ENCODE data around the gene ACTMAP. TPM values are rescaled to one million over a fixed set of nuclear protein-coding genes. Genes with fewer than 3 reads are reported as not detected.

ACTMAP gene
- total and polyA plus RNA-seq, 5 experiments from 2014 or later, result 2.5 to 7.1 (median 4.6) TPM

DNA sequence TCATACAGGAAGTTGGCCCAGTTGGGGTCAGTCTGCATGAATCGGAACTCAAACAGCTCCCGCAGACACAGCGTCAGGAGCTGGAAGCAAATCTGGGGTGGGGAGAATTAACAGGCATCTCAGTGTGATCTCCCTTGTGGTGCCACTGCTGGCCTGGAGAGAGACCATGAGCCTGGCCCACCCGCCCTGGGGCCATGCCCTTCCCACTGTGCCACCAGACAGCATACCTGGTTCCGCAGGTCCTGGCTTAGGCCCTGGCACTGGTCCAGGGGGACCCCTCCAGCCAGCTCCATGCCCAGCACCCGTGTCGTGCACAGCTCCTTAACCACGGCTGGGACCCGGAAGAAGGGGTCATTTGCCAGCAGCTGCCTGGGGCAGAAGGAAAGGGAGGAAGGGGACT is 50.2 kb downstream of the ACTMAP start:
- Mint-ChIP-seq H3K9me3 (no peaks in the 10 kb centered on the region), H3K4me1 (no peaks in the 10 kb centered on the region), H3K27ac (no peak overlapping the region), H3K4me3 (no peak overlapping the region), H3K36me3 (peaks cover 0 to 46% (median 19%) of the 10 kb centered on the region in 3 donors), H3K27me3 (no peaks in the 10 kb centered on the region)
- DNase-seq, result no peak
- ATAC-seq, result no peak
- POLR2A ChIA-PET, result interaction anchor here (0.7 kb wide), 1 partner anchor 9 kb away, joined by 3 read pairs; no protein-coding TSS in a partner anchor

DNA sequence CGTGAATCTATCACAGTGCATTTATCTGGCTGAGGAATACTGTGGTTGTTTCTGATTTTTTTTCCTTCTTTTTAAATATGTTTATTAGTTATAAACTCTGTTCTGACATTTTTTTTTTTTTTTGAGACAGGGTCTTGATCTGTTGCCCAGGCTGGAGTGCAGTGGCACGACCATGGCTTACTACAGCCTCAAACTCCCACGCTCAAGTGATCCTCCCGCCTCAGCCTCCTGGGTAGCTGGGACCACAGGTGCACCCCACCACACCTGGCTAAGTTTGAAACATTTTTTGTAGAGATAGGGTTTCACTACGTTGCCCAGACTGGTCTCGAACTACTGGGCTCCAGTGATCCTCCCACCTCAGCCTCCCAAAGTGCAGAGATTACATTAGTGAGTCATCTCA is 53.3 kb downstream of the ACTMAP start:
- Mint-ChIP-seq H3K9me3 (no peaks in the 10 kb centered on the region), H3K27ac (no peak overlapping the region), H3K36me3 (peaks cover 0 to 35% (median 3%) of the 10 kb centered on the region in 3 donors), H3K4me3 (no peak overlapping the region), H3K27me3 (no peaks in the 10 kb centered on the region), H3K4me1 (peaks cover 0 to under 1% (median 0%) of the 10 kb centered on the region in 4 donors)
- no peak for ATAC-seq
- no peak for DNase-seq
- POLR2A ChIA-PET, result interaction anchor here (0.6 to 0.8 kb wide), 2 partner anchors 14 to 17 kb away, joined by 3 to 4 read pairs; no protein-coding TSS in a partner anchor

DNA sequence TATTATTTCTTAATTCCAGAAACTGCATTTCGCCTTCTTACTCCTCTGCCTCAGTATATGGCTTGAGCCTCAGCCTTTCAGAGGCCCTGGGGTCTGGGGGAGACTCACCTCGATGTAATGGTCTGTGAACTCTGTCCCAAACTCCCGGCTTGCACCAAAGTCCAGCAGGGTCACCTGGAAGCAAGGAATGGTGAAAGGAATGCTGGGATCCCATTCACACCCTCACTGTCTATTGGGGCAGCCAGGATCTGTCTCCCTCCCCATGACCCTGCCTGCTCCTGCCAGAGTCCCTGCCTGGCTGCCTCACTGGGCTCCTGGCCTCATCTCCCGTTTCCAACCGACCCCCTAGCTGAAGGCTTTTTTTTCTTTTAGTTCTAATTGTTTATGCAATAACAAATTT is 54.4 kb downstream of the ACTMAP start:
- Mint-ChIP-seq H3K4me3 (no peak overlapping the region), H3K27ac (peak overlapping the region in 1 of 10 donors; percentile 17), H3K27me3 (no peaks in the 10 kb centered on the region), H3K9me3 (no peaks in the 10 kb centered on the region), H3K4me1 (peaks cover 0 to 3% (median 2%) of the 10 kb centered on the region in 4 donors), H3K36me3 (peaks cover 0 to 30% (median 0%) of the 10 kb centered on the region in 3 donors)
- ATAC-seq (no peak), DNase-seq (no peak)
- POLR2A ChIA-PET, result no interaction called here

DNA sequence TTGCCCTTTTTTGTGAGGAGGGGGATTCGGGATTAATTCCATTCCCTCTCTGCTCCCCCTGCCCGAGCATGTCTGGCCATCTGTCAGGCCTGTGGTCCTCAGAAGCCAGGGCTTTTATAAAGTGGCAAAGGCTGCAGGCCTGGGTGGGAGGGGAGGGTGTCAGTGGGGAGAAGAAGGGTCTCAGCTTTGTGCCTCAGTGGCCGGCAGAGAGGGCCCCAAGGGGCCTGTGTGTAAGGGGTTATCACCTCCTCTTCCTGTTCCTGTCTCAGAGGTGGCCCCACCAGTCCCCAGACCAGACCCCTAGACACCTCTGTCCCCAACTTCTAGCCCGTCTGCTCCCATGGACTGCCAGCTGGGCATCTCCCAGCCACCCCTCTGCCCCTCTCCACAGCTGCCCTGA is 56.4 kb downstream of the ACTMAP start:
- Mint-ChIP-seq H3K4me1 (peaks cover 2 to 7% (median 5%) of the 10 kb centered on the region in 4 donors), H3K27ac (no peak overlapping the region), H3K4me3 (no peak overlapping the region), H3K9me3 (no peaks in the 10 kb centered on the region), H3K36me3 (peaks cover 0 to 25% (median 0%) of the 10 kb centered on the region in 3 donors), H3K27me3 (no peaks in the 10 kb centered on the region)
- DNase-seq, result no peak
- ATAC-seq, result no peak
- POLR2A ChIA-PET, result no interaction called here

DNA sequence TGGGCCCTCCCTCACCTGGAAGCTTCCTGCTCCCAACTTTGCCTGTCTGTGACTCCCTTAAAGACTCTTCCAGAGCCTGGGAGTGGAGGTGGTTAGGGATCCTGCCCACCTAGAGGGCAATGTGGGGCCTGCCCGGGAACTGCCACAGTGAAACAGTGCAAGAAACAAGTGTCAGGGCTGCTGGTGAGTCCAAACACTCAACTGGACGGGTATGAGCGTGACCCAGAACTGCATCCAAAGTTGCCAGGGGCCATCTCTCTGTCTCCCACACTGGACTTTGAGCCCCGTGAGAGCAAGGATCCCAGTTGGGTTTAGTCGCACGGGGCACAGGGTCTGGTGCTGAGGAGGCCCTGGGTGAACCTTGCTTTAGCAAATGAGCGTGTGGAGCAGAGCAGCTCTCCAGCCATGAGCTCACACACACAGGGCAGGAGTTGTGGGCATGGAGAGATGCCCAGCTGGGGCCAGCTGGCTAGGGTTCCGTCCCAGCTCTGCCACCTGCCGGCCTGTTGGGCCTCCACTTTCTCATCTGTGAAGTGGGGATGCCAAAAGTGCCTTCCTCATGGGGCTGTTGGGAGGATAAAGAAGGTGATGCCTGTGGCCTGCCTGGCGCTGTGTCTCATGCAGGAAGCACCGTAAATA is 57.0 kb downstream of the ACTMAP start:
- Mint-ChIP-seq H3K4me3 (peak overlapping the region in 1 of 10 donors; percentile 26), H3K36me3 (peaks cover 0 to 25% (median 0%) of the 10 kb centered on the region in 3 donors), H3K27me3 (no peaks in the 10 kb centered on the region), H3K4me1 (peaks cover 2 to 7% (median 5%) of the 10 kb centered on the region in 4 donors), H3K27ac (peak overlapping the region in 1 of 10 donors; percentile 2), H3K9me3 (no peaks in the 10 kb centered on the region)
- no peak for ATAC-seq
- no peak for DNase-seq
- POLR2A ChIA-PET, result no interaction called here

DNA sequence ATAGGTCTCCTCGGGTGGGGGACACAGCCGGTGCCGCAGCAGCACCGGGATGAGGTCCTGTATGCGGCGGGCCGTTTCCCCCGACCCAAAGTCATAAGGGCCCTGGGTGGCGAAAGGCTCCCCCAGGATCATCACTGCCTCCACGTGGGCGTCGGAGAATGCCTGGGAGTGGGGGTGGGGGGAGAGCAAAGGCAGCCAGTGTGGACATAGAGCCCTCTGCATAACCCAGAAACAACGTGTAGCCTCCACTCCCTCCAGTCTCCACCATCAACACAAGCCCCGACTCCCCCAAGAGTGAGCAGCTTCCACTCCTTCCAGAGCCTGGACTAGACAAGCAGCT is 58.1 kb downstream of the ACTMAP start:
- no peak for ATAC-seq
- Mint-ChIP-seq H3K27me3 (no peaks in the 10 kb centered on the region), H3K9me3 (no peaks in the 10 kb centered on the region), H3K36me3 (peaks cover 0 to 23% (median 0%) of the 10 kb centered on the region in 3 donors), H3K4me1 (peaks cover 2 to 7% (median 5%) of the 10 kb centered on the region in 4 donors), H3K27ac (peak overlapping the region in 4 of 10 donors; percentile 36 to 72 (median 64)), H3K4me3 (peak overlapping the region in 5 of 10 donors; percentile 9 to 62 (median 58))
- DNase-seq, result no peak
- POLR2A ChIA-PET, result no interaction called here

DNA sequence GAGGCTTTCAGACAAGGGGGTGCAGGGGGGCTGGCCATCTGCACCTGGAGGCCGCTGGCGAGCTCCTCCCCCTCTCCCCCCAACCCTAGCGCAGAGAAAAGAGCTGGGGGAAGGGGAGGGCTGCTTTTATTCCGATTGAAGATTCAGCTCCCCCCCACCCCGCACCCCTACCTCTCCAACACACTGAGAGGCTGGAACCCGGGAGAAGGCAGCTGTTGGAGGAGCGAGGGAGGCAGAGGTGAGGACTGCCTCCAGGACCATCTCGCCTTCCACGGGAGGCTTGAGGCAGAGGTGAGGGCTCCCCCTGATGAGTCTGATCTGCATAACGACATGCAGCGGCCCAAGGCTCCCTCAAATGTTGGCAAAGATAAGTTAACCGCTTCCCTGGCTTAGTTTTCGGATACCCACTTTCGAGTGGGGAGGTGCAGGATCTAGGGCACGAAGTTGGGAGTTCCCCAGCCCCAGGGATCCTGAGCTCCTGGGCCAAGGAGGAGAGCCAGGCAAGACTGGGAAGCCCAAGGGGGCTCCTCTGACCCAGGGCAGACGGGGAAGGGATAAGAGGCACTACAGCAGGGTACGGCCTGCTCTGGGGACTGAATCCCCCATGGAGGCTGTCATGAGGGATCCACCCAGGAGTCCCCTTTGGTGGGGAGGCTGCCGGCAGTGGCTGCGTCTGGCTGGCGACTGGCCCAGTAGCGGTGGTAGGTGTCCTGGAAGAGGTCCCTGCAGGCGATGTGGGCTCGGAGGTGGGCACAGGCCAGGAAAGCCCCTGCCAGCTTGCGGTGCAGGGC is 58.7 kb downstream of the ACTMAP start:
- Mint-ChIP-seq H3K9me3 (no peaks in the 10 kb centered on the region), H3K36me3 (peaks cover 0 to 17% (median 0%) of the 10 kb centered on the region in 3 donors), H3K27me3 (no peaks in the 10 kb centered on the region), H3K27ac (peak overlapping the region in 4 of 10 donors; percentile 33 to 80 (median 48)), H3K4me1 (peaks cover 2 to 7% (median 5%) of the 10 kb centered on the region in 4 donors), H3K4me3 (peak overlapping the region in 8 of 10 donors; percentile 12 to 94 (median 62))
- POLR2A ChIA-PET, result interaction anchor here (0.7 to 1.6 kb wide), 5 partner anchors 8 to 125 kb away, joined by 3 read pairs; no protein-coding TSS in a partner anchor
- peak in 3 of 10 donors; percentile 12 to 16 (median 14) for DNase-seq
- ATAC-seq, result no peak

Other genes starting within 250 kb of the ACTMAP start
- 100 to 1,000 TPM; 116 to 122 TPM for gene SHKBP1, start 173.6 kb downstream of the ACTMAP start, total RNA-seq
- 10 to 100 TPM; 85.3 to 98.9 (median 89.9) TPM for gene SHKBP1, start 173.6 kb downstream of the ACTMAP start, polyA plus RNA-seq
- gene LTBP4, start 149.1 kb downstream of the ACTMAP start, total RNA-seq, result 100 to 1,000 TPM in 1 of 2 experiments, 10 to 100 TPM in 1; 87.7 to 114 TPM
- gene LTBP4, start 149.1 kb downstream of the ACTMAP start, polyA plus RNA-seq, result 10 to 100 TPM; 13.4 to 27.4 (median 18.0) TPM
- 10 to 100 TPM; 15.6 to 16.9 TPM for gene NUMBL, start 59.8 kb downstream of the ACTMAP start, total RNA-seq
- 1 to 10 TPM in 1 of 3 donors, under 1 TPM in 2; 0.80 to 1.2 (median 0.83) TPM for gene NUMBL, start 59.8 kb downstream of the ACTMAP start, polyA plus RNA-seq
- gene COQ8B, start 33.6 kb downstream of the ACTMAP start, total RNA-seq, result 10 to 100 TPM; 39.2 to 39.3 TPM
- gene COQ8B, start 33.6 kb downstream of the ACTMAP start, polyA plus RNA-seq, result 10 to 100 TPM in 2 of 3 donors, 1 to 10 TPM in 1; 9.8 to 14.8 (median 13.3) TPM
- gene ITPKC, start 33.4 kb downstream of the ACTMAP start, total RNA-seq, result 1 to 10 TPM; 6.3 to 8.1 TPM
- 1 to 10 TPM; 2.9 to 5.7 (median 4.0) TPM for gene ITPKC, start 33.4 kb downstream of the ACTMAP start, polyA plus RNA-seq
- 10 to 100 TPM; 64.1 to 68.2 TPM for gene SNRPA, start 726 bp upstream of the ACTMAP start, total RNA-seq
- 10 to 100 TPM; 45.9 to 62.3 (median 60.4) TPM for gene SNRPA, start 726 bp upstream of the ACTMAP start, polyA plus RNA-seq
- 1 to 10 TPM in 1 of 2 experiments, not detected in 1; 2.2 TPM for gene MIA, start 25.0 kb upstream of the ACTMAP start, total RNA-seq
- gene MIA, start 25.0 kb upstream of the ACTMAP start, polyA plus RNA-seq, result not detected
- gene RAB4B, start 27.8 kb upstream of the ACTMAP start, total RNA-seq, result 10 to 100 TPM; 47.3 to 48.6 TPM
- 10 to 100 TPM; 76.4 to 87.2 (median 87.1) TPM for gene RAB4B, start 27.8 kb upstream of the ACTMAP start, polyA plus RNA-seq
- gene EGLN2, start 48.7 kb upstream of the ACTMAP start, total RNA-seq, result 100 to 1,000 TPM; 233 to 243 TPM
- 100 to 1,000 TPM; 104 to 214 (median 153) TPM for gene EGLN2, start 48.7 kb upstream of the ACTMAP start, polyA plus RNA-seq
- not detected for gene CYP2A6, start 100.0 kb upstream of the ACTMAP start, total RNA-seq
- gene CYP2A6, start 100.0 kb upstream of the ACTMAP start, polyA plus RNA-seq, result not detected
- not detected for gene CYP2A7, start 131.8 kb upstream of the ACTMAP start, total RNA-seq
- gene CYP2A7, start 131.8 kb upstream of the ACTMAP start, polyA plus RNA-seq, result not detected
- gene CYP2B6, start 240.8 kb upstream of the ACTMAP start, total RNA-seq, result not detected
- not detected for gene CYP2B6, start 240.8 kb upstream of the ACTMAP start, polyA plus RNA-seq

Measured in naive thymus-derived CD8-positive, alpha-beta T cell (primary cell).